ENCODE results near the gene GLIS2. TPM values are rescaled to one million over a fixed set of nuclear protein-coding genes. Genes with fewer than 3 reads are reported as not detected.

GLIS2 gene
- total and polyA plus RNA-seq, 2 of the 4 experiments (the other 2 are of a cell fraction): 0.36 to 8.4 TPM

GRCh38 chr16:4317532-4318450 lies 1.9 kb downstream of the GLIS2 start:
- Histone ChIP-seq H3K23ac (ENCODE audit: low read depth, low read length) (peak overlapping the region; percentile 42; the same call in 1 of the 2 replicates), H3K4me1 (ENCODE audit: control insufficient read depth, insufficient read depth, low read length) (peaks cover 22% of the 10 kb centered on the region), H3K18ac (ENCODE audit: low read depth, low read length) (no peak overlapping the region), H2BK5ac (ENCODE audit: low read depth, low read length, poor library complexity, severe bottlenecking) (peak overlapping the region; percentile 54), H3K27me3 (ENCODE audit: control insufficient read depth, insufficient read depth, low read length) (no peaks in the 10 kb centered on the region), H4K8ac (ENCODE audit: low read depth in 2 of 2, low read length in 2 of 2) (peak overlapping the region in 1 of 2 experiments; percentile 1; a peak in 1 of 4 replicates), H2BK120ac (ENCODE audit: low read depth, low read length) (no peak overlapping the region), H3K4me2 (ENCODE audit: low read depth, low read length) (peak overlapping the region; percentile 76), H3K36me3 (ENCODE audit: control insufficient read depth, insufficient read depth, low read length) (no peaks in the 10 kb centered on the region), H3K9me1 (ENCODE audit: insufficient read depth, low read length) (peaks cover 12% of the 10 kb centered on the region), H4K5ac (ENCODE audit: low read depth, low read length) (no peak overlapping the region), H2BK15ac (ENCODE audit: low read depth, low read length) (no peak overlapping the region), H3K4me3 (ENCODE audit: insufficient read depth, low read depth, low read length) (peak overlapping the region; percentile 74), H3K9ac (ENCODE audit: low read depth, low read length) (peak overlapping the region; percentile 68), H2BK20ac (ENCODE audit: low read depth, low read length) (no peak overlapping the region), H3K9me3 (ENCODE audit: control insufficient read depth, insufficient read depth, low read length) (no peaks in the 10 kb centered on the region), H3K14ac (replicated peaks; ENCODE audit: low read depth, low read length) (no peak overlapping the region; the same call in 1 of the 2 replicates), H3K79me1 (ENCODE audit: low read depth in 1 of 2, low read length in 2 of 2) (peaks cover 6 to 64% of the 10 kb centered on the region in 2 experiments; a peak in 3 of 4 replicates), H2AK5ac (ENCODE audit: low read depth, low read length) (peak overlapping the region; percentile 63; the same call in 1 of the 2 replicates), H4K91ac (ENCODE audit: insufficient read depth, low read depth, low read length) (no peak overlapping the region), H2AFZ (replicated peaks; ENCODE audit: low read length, poor library complexity) (peak overlapping the region; percentile 40), H3K27ac (ENCODE audit: insufficient read depth, low read length) (peak overlapping the region; percentile 55), H2AK9ac (replicated peaks; ENCODE audit: low read depth, low read length, poor library complexity) (peak overlapping the region; percentile 97), H4K20me1 (ENCODE audit: insufficient read depth, low read length) (peaks cover 64% of the 10 kb centered on the region), H3K4ac (ENCODE audit: low read depth, low read length) (peak overlapping the region; percentile 75), H3K56ac (ENCODE audit: extremely low read depth, insufficient read depth, low read length) (no peak overlapping the region)
- WGBS, 2 experiments (ENCODE audit: extremely low coverage in 2 of 2, insufficient read length in 1 of 2): 10% methylated on average over 2 of the region's 12 CpGs; no CpG with 5 or more reads in 1 of the 2 experiments
- CTCF ChIA-PET: interaction anchor here (1.1 kb wide), 1 partner anchor 85 kb away, joined by 3 read pairs; no protein-coding TSS in a partner anchor
- dilution Hi-C loops (cut with HindIII; ENCODE audit: low sequenced_read_pairs, unreplicated experiment) (no loop called here), in situ Hi-C loops (cut with MboI; ENCODE audit: low sequenced_read_pairs) (no loop called here), intact Hi-C loops (cut with micrococcal nuclease) (loop anchor here (5.0 kb wide), 1 partner anchor 45 kb away; the partner anchor contains the start of gene TFAP4)
- DNase-seq: no peak
- no peak for ATAC-seq (ENCODE audit: low read depth)
- no TSS peak for BruUV-seq (replicated peaks)
- TF ChIP-seq MXI1 (IDR thresholded peaks at IDR 0.05; ENCODE audit: borderline replicate concordance, low read depth, low read length) (no peak), FOS (IDR thresholded peaks at IDR 0.05; ENCODE audit: low read depth, low read length) (0 out of 2 replicates have a peak, but pooled peaks have one; percentile 26)
- POLR2A ChIA-PET (ENCODE audit: unreplicated experiment): no interaction called here

All from IMR-90 (cell line).